MCF 10A (cell line): ENCODE results near the gene SMCP. TPM values are rescaled to one million over a fixed set of nuclear protein-coding genes. Genes with fewer than 3 reads are reported as not detected.

ENCODE experiments used
- BruUV-seq: library from RNA; stranded (reverse); fragments of 400-500 nt; replicated peaks from 2 replicates; lab custom pipeline; 2021; lab: Mats Ljungman, UMichigan
- CTCF ChIA-PET: fragments of 300-600 bp; sonication (Branson Sonifier 250); formaldehyde crosslinking; extraction: SDS; loops from one replicate; lab custom pipeline; 2021; ENCODE audit warnings: antibody characterized with exemption, inconsistent platforms; lab: Yijun Ruan, JAX
- POLR2A ChIA-PET: fragments of 300-600, 350-650 bp; sonication (Branson Sonifier 250); formaldehyde crosslinking; extraction: SDS; loops from one replicate; lab custom pipeline; 2020; ENCODE audit warnings: antibody characterized with exemption, inconsistent platforms; lab: Yijun Ruan, JAX
- DNase-seq: peaks from one replicate; pipeline ENCODE4 v3.0.0-alpha.2; 2018; ENCODE audit not compliant: unreplicated experiment
- H3K27ac Mint-ChIP-seq: one replicate; pipeline ENCODE4 v1.8.0; 2022; ENCODE audit warnings: mild to moderate bottlenecking, low read depth, mixed read lengths; ENCODE audit not compliant: unreplicated experiment
- H3K27me3 Mint-ChIP-seq: one replicate; pipeline ENCODE4 v1.8.0; 2022; ENCODE audit warnings: mixed read lengths; ENCODE audit not compliant: insufficient read depth, unreplicated experiment
- H3K36me3 Mint-ChIP-seq: one replicate; pipeline ENCODE4 v1.8.0; 2022; ENCODE audit warnings: mild to moderate bottlenecking, moderate library complexity, mixed read lengths; ENCODE audit not compliant: insufficient read depth, unreplicated experiment
- H3K4me1 Mint-ChIP-seq: one replicate; pipeline ENCODE4 v1.8.0; 2022; ENCODE audit warnings: mixed read lengths; ENCODE audit not compliant: insufficient read depth, unreplicated experiment
- H3K4me3 Mint-ChIP-seq: one replicate; pipeline ENCODE4 v1.8.0; 2022; ENCODE audit warnings: mild to moderate bottlenecking, moderate library complexity, mixed read lengths; ENCODE audit not compliant: unreplicated experiment
- H3K9me3 Mint-ChIP-seq: one replicate; pipeline ENCODE4 v1.8.0; 2022; ENCODE audit warnings: mixed read lengths; ENCODE audit not compliant: unreplicated experiment
- CTCF ChIP-seq: fragments of 200-600 bp; IDR thresholded peaks from one replicate; pipeline ENCODE4 v1.8.0; 2022; ENCODE audit warnings: antibody characterized with exemption, mild to moderate bottlenecking; ENCODE audit not compliant: unreplicated experiment
- intact Hi-C: fragments of 100-400 bp; cut with micrococcal nuclease; formaldehyde crosslinking; loops from 2 replicates; pipeline ENCODE4 v1.14.1; 2022
- total RNA-seq: library from RNA; stranded (reverse); gene quantifications from 2 replicates; pipeline ENCODE4 v1.2.3, GENCODE V29; 2022

The SMCP gene
- total RNA-seq, 1 experiment from 2014 or later: not detected

GRCh38 chr1:152907686-152908601, 29.8 kb downstream of the SMCP start, which contains the start of gene IVL:
TSS of gene IVL (plus strand) at chr1:152908546. CDS start at chr1:152909798, 1,252 bp downstream.
- Mint-ChIP-seq H3K9me3 (no peaks in the 10 kb centered on the region), H3K36me3 (no peaks in the 10 kb centered on the region), H3K4me3 (no peak within 1 kb of the TSS), H3K4me1 (peaks cover 32% of the 10 kb centered on the region), H3K27me3 (no peaks in the 10 kb centered on the region), H3K27ac (peak within 1 kb of the TSS; percentile 89)
- no peak for TF ChIP-seq CTCF
- intact Hi-C loops: no loop called here
- ChIA-PET CTCF (interaction anchor here (0.6 to 5.7 kb wide), 8 partner anchors 11 to 285 kb away, joined by 3 to 42 read pairs (median 4); no protein-coding TSS in a partner anchor), POLR2A (interaction anchor here (1.0 to 1.3 kb wide), 3 partner anchors 21 to 123 kb away, joined by 3 to 4 read pairs (median 4); partner anchors contain the start of gene SPRR1B)
- BruUV-seq: no TSS peak
- peak; percentile 87 for DNase-seq

- POLR2A ChIA-PET: interaction anchor here (1.2 kb wide), 1 partner anchor 122 kb away, joined by 3 read pairs; the partner anchor contains the start of gene SPRR1B
- no peak overlapping the region for H3K27ac Mint-ChIP-seq
- no peak for TF ChIP-seq CTCF
- peaks cover 39% of the 10 kb centered on the region for H3K4me1 Mint-ChIP-seq
- no peak overlapping the region for H3K4me3 Mint-ChIP-seq
- intact Hi-C loops: no loop called here
- H3K36me3 Mint-ChIP-seq: no peaks in the 10 kb centered on the region
- no peak for DNase-seq
- BruUV-seq: no TSS peak
- no peaks in the 10 kb centered on the region for H3K27me3 Mint-ChIP-seq
- CTCF ChIA-PET: interaction anchor here (0.5 to 5.7 kb wide), 7 partner anchors 10 to 287 kb away, joined by 3 to 42 read pairs (median 6); no protein-coding TSS in a partner anchor
- no peaks in the 10 kb centered on the region for H3K9me3 Mint-ChIP-seq
These were observed 31.1 kb downstream of the SMCP start for GRCh38 chr1:152909206-152909605.

GRCh38 chr1:152912471-152912870, 34.3 kb downstream of the SMCP start:
- Mint-ChIP-seq H3K27me3 (no peaks in the 10 kb centered on the region), H3K36me3 (no peaks in the 10 kb centered on the region), H3K9me3 (peaks cover 13% of the 10 kb centered on the region), H3K4me1 (peaks cover 11% of the 10 kb centered on the region), H3K27ac (peak overlapping the region; percentile 1), H3K4me3 (no peak overlapping the region)
- DNase-seq: no peak
- CTCF ChIA-PET: interaction anchor here (0.6 to 5.7 kb wide), 8 partner anchors 10 to 321 kb away, joined by 3 to 44 read pairs (median 8); no protein-coding TSS in a partner anchor
- no peak for TF ChIP-seq CTCF
- intact Hi-C loops: no loop called here
- BruUV-seq: no TSS peak
- POLR2A ChIA-PET: no interaction called here

GRCh38 chr1:152912900-152913299, 34.8 kb downstream of the SMCP start:
- intact Hi-C loops: no loop called here
- no peak for TF ChIP-seq CTCF
- BruUV-seq: no TSS peak
- H3K27me3 Mint-ChIP-seq: no peaks in the 10 kb centered on the region
- H3K9me3 Mint-ChIP-seq: peaks cover 13% of the 10 kb centered on the region
- ChIA-PET POLR2A (no interaction called here), CTCF (interaction anchor here (0.7 to 5.7 kb wide), 8 partner anchors 10 to 321 kb away, joined by 3 to 44 read pairs (median 8); no protein-coding TSS in a partner anchor)
- H3K4me1 Mint-ChIP-seq: peaks cover 11% of the 10 kb centered on the region
- DNase-seq: no peak
- H3K36me3 Mint-ChIP-seq: no peaks in the 10 kb centered on the region
- peak overlapping the region; percentile 1 for H3K27ac Mint-ChIP-seq
- no peak overlapping the region for H3K4me3 Mint-ChIP-seq
